ENCODE results near the gene PPP2R3A.

The PPP2R3A gene

DNA sequence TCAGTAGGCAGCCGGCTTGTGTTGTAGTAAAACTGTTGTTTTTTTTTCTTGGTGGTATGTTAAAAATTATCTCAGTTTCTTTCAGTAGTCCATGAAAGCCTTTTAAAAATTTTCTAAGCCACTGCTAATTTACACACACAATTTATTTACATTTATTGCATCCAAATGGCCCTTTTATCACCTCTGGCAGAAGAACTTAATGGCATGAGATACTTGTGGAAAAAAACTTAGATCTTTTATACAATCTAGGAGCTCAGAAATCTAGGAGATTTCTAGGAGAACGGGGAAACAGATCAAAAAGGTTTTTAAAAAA, 1.4 kb downstream of the PPP2R3A start:
- no peak for DNase-seq

DNA sequence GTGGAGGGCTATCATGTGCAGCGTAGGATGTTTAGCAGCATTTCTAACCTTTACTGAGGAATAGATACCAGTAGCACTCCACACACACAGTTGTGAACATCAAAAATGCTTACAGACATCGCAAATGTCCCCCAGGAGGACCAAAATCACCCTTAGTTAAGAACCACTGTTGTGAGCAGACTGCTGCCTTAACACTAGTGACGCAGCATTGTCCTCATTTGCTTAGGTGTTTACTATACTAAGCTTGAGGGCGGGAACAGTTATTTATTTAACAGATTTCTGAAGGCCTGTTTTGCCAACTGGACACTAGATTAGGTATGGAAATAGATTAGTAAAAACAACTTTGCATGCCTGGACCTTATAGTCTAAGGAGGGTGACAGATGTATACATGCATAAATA, 2.3 kb downstream of the PPP2R3A start:
- DNase-seq = no peak

DNA sequence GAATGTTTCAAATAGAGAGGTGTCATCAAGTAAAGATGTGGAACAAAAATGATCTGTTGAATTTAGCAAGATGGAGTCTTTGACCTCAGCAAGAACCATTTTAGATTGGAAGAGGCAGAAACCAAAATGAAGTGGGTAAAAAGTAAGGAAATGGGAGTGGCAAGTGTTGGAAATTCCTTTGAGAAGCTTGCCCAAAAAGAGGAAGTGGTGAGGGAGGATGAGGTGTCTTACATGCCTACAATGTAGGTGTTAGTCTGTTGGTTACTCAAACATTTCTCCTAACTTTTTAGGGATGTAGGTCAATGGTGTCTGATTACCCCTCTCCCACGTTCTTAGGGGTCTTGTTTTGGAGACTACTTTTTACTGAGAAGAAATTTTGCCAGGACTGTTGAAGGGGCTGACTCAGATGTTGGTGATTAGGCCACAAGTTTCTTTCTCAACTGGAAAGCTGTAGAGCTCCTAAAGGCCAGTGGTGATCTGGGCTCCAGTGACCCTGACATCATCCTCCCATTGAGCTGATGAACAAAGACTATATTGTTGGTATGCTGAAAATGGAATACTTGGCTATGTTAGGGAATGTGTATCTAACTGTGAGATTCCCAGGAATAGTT, 5.1 kb downstream of the PPP2R3A start:
- peak in 27 of 58 donors; percentile 1 to 80 (median 27) for DNase-seq

DNA sequence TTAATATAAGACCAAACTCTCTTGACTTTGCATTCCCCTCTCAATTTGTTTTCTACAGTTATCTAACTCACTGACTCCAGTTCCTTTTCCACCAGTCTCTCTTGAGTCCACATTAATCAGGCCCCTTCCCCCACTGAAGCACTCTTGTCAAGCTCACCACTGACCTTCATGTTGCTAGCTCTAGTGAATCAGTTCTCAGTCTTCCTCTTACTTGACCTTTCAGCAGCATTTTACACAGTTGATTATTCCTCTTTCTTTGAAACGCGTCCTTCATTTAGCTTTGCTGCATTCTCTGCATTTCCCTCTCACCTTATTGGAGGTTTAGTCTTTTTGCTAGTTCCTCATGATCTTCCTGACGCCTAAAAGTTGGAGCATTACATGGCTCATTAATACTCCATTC, 8.3 kb downstream of the PPP2R3A start:
- DNase-seq = no peak

DNA sequence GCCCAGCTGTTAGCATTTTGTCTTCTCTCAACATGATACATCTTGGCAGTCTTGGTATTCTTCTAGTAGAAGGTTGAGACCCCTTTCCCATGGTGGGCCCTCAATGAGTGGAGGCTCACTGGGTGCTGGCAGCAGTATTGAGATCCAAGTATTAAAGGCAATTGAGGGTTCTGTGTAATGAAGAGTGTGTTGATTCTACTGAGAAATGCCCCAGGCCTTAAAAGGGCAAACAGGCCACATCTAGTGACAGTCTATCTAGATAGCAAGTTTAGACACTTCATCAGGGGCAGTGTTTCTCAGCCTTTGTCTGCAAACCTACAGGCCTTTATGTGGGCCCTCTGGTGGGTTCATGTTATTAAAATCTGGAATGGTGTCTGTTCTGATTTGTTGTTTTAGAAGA, 9.5 kb downstream of the PPP2R3A start:
- no peak for DNase-seq

DNA sequence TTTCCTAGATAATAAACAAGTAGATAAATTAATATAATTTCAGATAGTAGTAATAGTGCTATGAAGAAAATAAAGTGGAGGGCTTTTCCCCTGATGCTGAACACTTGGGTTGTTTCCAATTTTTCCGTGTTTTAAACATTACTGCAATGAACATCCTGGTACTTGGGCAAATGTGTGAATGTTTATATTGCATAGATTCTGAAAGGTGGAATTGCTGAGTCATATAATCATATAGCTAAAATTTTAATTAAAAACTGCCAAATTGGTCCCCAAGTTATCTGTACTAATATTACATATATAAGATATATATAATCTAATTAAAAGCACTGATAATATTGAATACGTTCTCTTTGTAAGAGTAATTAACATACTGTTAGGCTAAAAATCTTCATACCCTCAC, 10.0 kb downstream of the PPP2R3A start:
- DNase-seq = no peak

DNA sequence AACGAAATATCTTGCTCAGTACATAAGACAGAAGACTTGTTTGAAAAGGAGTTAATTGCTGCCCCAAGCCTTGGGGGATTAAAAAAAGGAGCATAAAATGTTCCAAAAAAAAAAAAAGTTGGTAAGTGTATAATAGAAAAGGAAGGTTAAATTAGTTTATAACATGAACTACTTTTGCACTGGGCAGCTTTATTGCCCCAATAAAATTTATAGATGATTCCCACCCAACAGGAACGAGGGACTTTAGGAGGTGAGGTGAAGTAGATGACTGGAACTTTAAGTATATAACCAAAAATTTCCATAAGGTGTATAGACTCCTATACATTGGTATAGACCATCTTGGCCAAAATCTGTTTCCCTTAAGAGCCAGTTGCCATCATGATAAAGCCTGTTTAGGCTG, 14.8 kb downstream of the PPP2R3A start:
- no peak for DNase-seq

DNA sequence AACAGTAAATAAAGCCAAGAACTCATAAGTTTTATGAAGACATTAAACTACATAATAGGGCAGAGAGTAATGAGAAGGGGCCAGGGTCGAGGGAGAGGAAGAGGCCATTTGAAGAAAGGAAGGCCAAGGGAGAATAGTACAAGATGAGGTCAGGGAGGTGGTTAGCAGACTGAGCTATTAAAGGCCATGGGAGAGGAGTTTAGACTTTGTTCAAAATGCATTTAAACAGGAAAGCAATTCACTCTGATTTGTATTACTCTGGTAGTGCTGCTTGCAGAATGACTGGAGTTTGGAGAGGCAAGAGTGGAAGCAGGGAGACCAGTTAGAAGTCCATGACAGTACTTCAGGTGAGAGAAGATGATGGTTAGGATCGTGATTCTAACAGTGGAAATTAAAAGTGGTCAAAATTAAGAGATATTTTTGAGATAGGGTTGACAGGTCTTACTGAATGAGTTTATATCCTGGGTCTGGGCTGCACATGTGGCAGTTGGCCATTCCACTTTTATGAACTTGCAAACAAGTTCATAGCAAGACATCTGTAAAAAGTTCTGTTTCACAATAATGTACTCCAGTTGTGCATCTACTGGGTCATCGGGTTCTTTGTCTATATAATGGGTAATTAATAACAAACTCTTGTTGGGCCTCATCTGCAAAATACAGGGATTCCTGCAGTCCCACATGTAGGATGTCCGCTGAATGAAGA, 16.3 kb downstream of the PPP2R3A start:
- DNase-seq = no peak

DNA sequence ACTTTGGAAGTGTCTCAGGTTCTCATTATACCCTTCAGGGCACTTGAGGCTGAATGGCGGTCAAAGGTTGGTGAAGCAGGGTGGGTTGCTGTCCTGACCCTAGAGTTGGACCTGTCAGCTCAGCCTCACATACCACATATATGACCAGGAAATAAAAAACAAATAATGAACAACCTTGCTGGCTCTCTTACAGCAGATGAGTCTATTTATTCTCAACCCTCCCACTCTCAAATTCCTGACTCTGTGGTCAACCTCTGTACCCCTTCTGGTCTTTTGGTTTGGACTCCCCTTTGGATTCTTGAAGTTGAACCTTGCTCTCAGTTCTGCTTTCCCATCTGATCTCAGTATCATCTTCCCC, 16.9 kb downstream of the PPP2R3A start:
- DNase-seq = no peak

DNA sequence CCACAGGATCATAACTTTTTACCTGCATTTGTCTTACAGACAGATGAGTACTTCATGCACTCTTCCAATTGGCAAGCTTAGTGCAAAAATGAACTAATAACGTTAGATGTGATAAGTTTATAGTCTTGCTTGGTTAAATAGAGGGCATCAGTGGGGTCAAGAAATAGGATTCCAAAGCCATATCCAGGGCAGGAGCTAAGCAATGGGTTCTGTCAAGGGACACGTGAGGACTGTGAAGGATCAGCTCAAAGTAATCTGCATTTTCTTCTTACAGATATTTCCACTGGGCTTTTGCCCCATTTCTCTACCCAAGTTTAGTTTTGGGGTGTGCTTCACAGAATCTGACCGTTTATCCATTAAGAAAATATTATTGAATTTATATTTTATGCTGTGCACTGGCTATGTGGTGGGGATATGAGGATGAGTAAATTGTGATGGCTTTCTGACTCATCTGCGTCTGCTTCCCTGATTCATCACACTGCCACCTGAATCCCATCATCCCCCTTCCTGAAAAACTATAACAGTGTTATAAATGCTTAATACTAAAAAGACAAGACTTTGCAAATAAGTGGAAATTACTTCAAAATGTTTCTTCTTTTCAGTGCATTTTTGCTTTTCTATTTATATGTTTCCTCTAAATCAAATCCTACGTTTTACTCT, 17.5 kb downstream of the PPP2R3A start:
- no peak for DNase-seq

DNA sequence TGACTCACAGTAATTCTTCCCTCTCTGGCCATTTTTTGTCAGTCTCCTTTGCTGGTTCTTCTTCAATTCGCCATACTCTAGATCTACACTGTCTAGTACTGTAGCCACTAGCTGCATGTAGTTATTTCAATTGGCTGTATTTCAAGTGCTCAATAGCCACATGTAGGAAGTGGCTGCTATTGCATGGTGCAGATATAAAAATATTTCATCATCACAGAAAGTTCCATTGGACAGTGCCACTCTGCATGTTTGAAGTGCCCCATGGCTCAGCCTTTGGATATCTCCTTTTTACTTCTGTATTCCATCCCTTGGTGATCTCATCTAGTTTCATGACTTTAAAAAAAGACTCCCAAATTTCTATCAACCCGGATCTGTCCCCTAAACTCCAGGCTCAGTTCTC, 22.1 kb downstream of the PPP2R3A start:
- no peak for DNase-seq

DNA sequence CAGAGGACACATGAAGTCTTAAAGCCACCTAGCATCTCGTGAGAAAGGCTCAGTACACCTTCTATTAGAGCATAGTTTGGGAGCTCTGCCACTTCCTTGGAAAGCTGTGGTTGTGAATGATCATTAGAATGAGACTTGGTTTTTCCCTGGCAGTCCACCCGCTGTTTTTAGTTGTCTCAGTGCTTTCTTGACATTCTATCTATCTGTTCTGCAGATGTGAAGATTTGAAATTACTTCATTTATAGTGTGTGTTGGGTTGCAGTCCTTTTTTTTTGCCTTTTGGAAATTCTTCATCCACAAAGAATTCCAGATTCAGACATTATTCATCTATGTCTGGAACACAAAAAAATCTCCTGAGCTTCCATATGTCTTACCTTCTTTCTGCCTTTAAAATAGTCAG, 23.7 kb downstream of the PPP2R3A start:
- no peak for DNase-seq

DNA sequence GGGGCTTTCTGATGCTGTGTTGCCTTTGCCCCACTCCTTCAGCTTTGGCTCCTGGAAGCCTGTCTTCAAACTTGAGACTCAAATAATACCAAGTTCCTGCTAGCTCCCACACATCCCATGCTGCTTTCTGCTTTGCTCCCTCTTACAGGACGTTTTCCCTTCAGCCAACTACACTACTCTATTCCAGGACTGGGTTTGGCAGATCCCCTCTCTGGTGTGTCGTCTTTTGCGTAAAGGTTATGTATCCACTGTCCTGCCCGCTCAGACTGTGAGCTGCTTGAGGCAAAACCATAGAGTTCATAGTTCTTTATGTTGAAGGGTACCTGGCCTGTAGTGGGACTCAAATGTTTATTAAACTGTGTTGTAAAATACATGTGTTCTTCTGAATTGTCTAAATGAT, 25.4 kb downstream of the PPP2R3A start:
- DNase-seq = no peak

DNA sequence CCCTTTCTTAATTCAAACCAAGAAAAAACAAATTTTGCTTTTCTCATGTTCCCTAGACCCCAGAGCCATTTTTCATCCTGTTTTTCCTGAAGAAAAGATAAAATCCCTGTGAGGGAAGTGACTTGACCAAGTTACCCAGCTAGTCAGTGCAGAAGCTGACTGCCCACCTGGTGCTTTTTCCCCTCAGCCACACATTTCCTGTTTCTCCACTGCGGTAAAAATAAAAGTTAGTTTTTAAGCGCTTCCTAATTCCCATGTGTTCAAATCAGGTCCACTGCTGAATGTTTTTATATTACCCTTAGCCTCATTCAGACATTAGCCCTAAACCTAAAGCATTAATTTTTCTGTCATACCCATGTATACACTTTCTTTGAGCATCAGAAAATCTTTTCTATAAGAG, 26.1 kb downstream of the PPP2R3A start:
- DNase-seq = no peak

DNA sequence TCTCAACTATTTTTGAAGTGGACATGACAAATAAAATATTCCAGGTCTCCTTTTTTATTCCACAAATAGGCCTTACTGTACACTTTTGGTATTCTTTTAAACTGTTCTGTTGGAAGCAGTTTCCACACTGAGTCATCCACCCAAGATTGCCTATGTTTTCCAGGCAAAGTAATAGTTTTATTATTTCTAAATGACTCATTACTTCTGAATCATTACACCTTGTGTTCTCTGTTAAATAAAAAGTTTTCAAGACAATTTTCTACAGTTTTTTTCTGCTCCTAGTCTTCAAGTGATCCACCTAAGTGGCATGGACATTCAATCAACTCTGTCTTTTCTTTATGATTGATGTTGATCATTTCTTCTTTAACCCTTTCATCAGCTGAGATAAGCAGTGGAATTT, 26.5 kb downstream of the PPP2R3A start:
- no peak for DNase-seq

DNA sequence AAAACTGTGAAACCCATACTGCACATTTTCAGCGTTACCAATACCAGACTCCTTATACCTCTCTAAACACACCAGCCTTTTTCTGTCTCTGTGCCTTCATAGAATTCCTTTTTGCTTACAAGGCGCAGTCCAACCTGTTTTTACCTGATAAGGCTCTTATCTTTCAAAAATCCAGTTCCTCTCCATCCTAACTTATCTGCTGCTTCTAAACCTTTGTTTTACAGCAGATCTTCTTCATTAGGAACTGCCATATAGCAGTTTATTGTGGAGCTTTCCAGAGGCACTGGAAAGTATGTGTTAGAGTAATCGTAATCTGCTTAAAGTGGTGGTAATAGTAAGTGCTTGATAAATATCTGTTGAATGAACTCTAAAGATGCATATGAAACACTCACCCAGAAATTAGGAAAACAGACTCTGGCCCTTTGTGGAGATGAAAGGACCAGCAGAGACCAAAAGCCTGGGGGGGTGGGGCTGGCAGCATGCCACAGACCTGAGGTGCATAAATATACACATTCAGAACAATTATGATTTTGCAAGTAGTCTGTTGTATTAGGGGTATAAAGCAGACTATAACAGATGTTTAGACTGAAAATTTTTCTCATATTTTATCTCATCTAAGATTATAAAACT, 29.3 kb downstream of the PPP2R3A start:
- DNase-seq = peak in 1 of 58 donors; percentile 16

DNA sequence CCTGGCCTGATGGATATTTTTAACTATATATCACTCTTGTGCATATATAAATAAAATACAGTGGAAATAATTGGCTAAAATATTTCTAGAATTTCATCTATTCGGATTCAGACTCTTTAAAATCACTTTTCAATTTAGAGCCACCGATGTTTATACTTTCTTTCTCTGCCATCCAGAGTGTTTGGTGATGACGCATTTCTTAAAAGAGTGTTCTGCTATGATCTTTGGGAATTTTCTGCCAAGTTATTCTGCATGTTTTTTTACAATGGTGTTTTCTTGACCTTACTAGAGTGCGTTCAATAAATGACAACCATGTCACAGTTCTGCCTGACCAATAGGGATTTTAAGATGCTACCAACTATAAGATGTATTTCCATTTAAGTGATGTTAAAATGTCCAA, 30.2 kb downstream of the PPP2R3A start:
- no peak for DNase-seq

DNA sequence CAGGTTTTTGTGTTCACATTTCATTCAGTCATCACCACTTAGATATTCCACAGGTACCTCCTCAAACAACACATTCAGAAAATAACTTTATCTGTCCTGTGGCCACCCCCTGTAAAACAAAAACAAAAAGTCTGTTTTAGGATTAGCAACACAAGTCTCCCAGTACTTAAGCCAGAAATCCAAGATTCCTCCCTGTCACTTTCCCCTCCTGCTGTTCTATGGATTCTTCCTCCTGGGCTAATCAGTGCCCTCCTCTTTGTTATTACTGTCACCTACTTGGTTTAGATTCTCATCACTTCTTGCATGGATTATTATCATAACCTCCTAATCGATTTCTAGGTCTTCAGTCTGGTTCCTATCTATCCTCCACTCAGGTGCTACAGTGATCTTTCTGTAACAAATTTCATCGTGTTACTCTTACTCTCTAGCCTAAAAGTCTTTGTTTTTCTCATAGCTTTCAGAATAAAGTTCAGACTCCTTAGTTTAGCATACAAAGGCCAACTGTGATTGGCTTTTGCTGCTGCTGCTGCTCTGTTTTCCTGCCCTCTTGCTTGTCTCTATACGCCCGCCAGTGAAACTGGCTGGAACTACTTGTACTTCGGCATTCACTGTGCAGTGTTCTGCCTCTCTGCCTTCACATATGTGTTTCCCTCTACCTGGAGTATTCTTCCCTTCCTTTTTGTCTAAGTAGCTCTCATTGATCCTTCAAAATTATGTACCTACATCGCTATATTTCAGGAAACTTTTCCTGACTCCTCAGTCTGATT, 32.2 kb downstream of the PPP2R3A start:
- DNase-seq = peak in 9 of 58 donors; percentile 5 to 34 (median 18)

DNA sequence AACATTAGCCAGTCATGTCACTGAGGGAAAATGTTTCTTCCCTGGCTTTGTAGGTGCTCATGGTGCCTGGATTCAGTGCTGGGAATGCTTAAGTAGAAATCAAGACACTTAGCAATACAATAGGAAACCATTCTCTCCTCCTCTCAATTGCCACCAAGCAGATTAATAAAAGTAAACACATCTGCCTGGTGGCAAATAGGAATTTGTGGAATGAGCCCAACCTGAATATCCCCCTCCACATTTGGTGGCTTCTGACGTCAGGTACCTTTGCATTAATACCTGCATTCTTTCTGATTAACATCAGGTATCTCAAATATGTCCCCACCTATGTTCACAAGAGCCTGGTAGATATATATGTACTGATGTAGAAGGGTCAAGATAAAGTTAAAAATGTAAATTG, 42.7 kb downstream of the PPP2R3A start:
- DNase-seq = no peak

DNA sequence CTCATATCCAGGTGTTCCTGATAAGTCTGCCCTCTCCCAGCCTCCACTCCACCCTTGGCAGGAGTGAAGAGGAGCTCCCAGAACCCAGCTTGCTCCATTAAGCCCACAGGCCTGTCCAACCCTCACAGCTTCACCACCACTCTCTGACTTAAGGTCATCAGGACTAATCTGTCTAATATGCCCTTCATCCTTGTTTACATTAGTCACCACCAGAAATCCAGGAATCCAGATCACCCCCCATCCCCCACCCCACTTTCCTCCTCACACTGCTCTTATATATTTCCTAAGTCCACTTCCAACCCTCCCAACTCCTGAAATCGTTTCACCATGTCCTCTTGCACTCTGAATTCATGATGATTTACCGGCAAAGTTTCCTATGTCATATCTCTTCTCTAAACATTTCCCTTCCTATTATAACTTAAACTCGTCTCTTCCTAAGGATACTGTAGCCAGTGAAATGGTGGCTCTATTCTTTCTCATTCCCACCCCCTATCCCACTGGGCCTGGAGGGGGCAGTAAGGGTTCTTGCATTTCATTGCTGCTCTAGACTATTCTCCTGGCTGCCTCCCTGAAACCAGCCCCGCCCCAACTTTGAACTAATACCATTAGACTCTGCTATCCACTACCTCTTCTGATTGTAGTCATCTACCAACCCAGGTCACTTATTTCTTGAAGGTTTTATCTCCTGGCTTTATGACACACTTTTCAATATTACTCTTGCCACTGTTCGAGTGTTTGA, 43.4 kb downstream of the PPP2R3A start:
- no peak for DNase-seq

DNA sequence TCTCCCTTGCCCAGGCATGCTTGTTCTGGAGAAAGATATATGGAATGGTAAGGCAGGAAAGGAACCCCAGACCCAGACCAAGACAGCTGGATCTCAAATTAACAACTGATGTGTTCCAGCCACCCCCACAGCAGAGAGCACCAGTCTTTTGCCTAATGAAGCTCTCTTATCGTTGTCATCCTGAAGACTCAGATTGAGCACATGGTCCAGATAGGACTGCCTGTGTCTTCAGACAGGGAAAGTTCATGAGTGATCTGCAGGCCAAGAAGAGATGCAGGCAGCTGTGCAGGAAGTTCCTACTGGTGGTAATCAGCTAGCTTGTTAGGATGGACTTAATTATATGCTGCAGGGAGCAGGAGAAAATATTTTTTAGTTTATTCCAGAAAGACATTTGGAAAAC, 53.3 kb downstream of the PPP2R3A start:
- no peak for DNase-seq

Measured in anterior cingulate cortex (tissue), 58 donors.